HL-60 (cell line): ENCODE results near the gene BRSK1.

Source experiments
- CTCF ChIP-seq: IDR thresholded peaks from one replicate; pipeline ENCODE4 v1.5.1; 2011; ENCODE audit warnings: low read length, control low read depth, inconsistent platforms; ENCODE audit not compliant: insufficient read depth
- TF ChIP-seq, protein P1 (sequence below): IDR thresholded peaks from 2 replicates; pipeline ENCODE4 v1.6.1; 2012; ENCODE audit warnings: low read depth; ENCODE audit not compliant: insufficient replicate concordance

- TF ChIP-seq, protein P1, sequence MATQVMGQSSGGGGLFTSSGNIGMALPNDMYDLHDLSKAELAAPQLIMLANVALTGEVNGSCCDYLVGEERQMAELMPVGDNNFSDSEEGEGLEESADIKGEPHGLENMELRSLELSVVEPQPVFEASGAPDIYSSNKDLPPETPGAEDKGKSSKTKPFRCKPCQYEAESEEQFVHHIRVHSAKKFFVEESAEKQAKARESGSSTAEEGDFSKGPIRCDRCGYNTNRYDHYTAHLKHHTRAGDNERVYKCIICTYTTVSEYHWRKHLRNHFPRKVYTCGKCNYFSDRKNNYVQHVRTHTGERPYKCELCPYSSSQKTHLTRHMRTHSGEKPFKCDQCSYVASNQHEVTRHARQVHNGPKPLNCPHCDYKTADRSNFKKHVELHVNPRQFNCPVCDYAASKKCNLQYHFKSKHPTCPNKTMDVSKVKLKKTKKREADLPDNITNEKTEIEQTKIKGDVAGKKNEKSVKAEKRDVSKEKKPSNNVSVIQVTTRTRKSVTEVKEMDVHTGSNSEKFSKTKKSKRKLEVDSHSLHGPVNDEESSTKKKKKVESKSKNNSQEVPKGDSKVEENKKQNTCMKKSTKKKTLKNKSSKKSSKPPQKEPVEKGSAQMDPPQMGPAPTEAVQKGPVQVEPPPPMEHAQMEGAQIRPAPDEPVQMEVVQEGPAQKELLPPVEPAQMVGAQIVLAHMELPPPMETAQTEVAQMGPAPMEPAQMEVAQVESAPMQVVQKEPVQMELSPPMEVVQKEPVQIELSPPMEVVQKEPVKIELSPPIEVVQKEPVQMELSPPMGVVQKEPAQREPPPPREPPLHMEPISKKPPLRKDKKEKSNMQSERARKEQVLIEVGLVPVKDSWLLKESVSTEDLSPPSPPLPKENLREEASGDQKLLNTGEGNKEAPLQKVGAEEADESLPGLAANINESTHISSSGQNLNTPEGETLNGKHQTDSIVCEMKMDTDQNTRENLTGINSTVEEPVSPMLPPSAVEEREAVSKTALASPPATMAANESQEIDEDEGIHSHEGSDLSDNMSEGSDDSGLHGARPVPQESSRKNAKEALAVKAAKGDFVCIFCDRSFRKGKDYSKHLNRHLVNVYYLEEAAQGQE, result peak; percentile 58
- no peak for TF ChIP-seq CTCF
These were observed 3.8 kb upstream of the BRSK1 start, which contains the start of gene HSPBP1 for GRCh38 chr19:55279770-55280643.
